GM23338 (cell line): ENCODE results near the gene CEPT1. TPM values are rescaled to one million over a fixed set of nuclear protein-coding genes. Genes with fewer than 3 reads are reported as not detected.

ENCODE experiments used
- ATAC-seq: fragments of 200-7000 bp; cut with Tn5 transposase; 3 replicates; pipeline ENCODE4 v1.9.1; 2020
- DNase-seq: peaks from one replicate; pipeline ENCODE4 v3.0.0-alpha.2; 2015; ENCODE audit warnings: low spot score
- H2AFZ ChIP-seq: fragments of 200-600 bp; sonication (generic); 2 replicates; pipeline ENCODE4 v1.8.0; 2016; ENCODE audit warnings: antibody characterized with exemption, mild to moderate bottlenecking, moderate library complexity
- H3F3A ChIP-seq: fragments of 200-600 bp; sonication (generic); replicated peaks from 2 replicates; pipeline ENCODE4 v1.8.0; 2017; ENCODE audit warnings: antibody characterized with exemption, mixed run types, low read depth
- H3K27ac ChIP-seq: fragments of 200-600 bp; sonication (generic); 2 replicates; pipeline ENCODE4 v1.6.1; 2016; ENCODE audit warnings: low read depth
- H3K27me3 ChIP-seq: fragments of 200-600 bp; sonication (generic); 2 replicates; pipeline ENCODE4 v1.8.0; 2016; ENCODE audit warnings: mild to moderate bottlenecking, mixed run types, moderate library complexity; ENCODE audit not compliant: insufficient read depth
- H3K36me3 ChIP-seq: fragments of 200-600 bp; sonication (generic); 2 replicates; pipeline ENCODE4 v1.8.0; 2016; ENCODE audit warnings: mild to moderate bottlenecking; ENCODE audit not compliant: insufficient read depth
- H3K4me1 ChIP-seq: fragments of 200-600 bp; sonication (generic); 2 replicates; pipeline ENCODE4 v1.8.0; 2016; ENCODE audit warnings: mild to moderate bottlenecking, moderate library complexity; ENCODE audit not compliant: insufficient read depth
- H3K4me2 ChIP-seq: fragments of 200-600 bp; sonication (generic); 2 replicates; pipeline ENCODE4 v1.7.1; 2017; ENCODE audit warnings: mixed run types
- H3K4me3 ChIP-seq: fragments of 200-600 bp; sonication (generic); 2 replicates; pipeline ENCODE4 v1.6.1; 2016; ENCODE audit warnings: mixed run types
- H3K79me2 ChIP-seq: fragments of 200-600 bp; sonication (generic); replicated peaks from 2 replicates; pipeline ENCODE4 v1.8.0; 2017; ENCODE audit warnings: mild to moderate bottlenecking; ENCODE audit not compliant: insufficient read depth
- H3K9me2 ChIP-seq: fragments of 200-600 bp; sonication (generic); 2 replicates; pipeline ENCODE4 v1.8.0; 2017; ENCODE audit not compliant: insufficient read depth
- H4K20me1 ChIP-seq: fragments of 200-600 bp; sonication (generic); replicated peaks from 2 replicates; pipeline ENCODE4 v1.8.0; 2017; ENCODE audit warnings: mild to moderate bottlenecking; ENCODE audit not compliant: insufficient read depth
- H3K27ac Mint-ChIP-seq: 2 replicates; pipeline ENCODE4 v1.8.0; 2020; ENCODE audit warnings: inconsistent platforms, mild to moderate bottlenecking, moderate library complexity, mixed read lengths
- H3K27me3 Mint-ChIP-seq: 3 replicates; pipeline ENCODE4 v1.8.0; 2022; ENCODE audit warnings: low read depth, mild to moderate bottlenecking, moderate library complexity, mixed read lengths, inconsistent platforms; ENCODE audit not compliant: insufficient read depth, poor library complexity
- H3K36me3 Mint-ChIP-seq: 3 replicates; pipeline ENCODE4 v1.8.0; 2021; ENCODE audit warnings: low read depth, mild to moderate bottlenecking, inconsistent platforms, moderate library complexity, mixed read lengths
- H3K4me1 Mint-ChIP-seq: 3 replicates; pipeline ENCODE4 v1.8.0; 2020; ENCODE audit warnings: mild to moderate bottlenecking, inconsistent platforms, mixed read lengths
- H3K4me3 Mint-ChIP-seq: 3 replicates; pipeline ENCODE4 v1.8.0; 2021; ENCODE audit warnings: moderate library complexity, mild to moderate bottlenecking, inconsistent platforms, mixed read lengths
- H3K9me3 Mint-ChIP-seq: 3 replicates; pipeline ENCODE4 v1.8.0; 2020; ENCODE audit warnings: moderate library complexity, mild to moderate bottlenecking, inconsistent platforms, mixed read lengths
- CREB1 ChIP-seq: fragments of 250-450 bp; sonication (Bioruptor Pico); IDR thresholded peaks from 2 replicates; pipeline ENCODE4 v1.5.0; 2020; ENCODE audit warnings: low read depth, mild to moderate bottlenecking, moderate library complexity
- EZH2 ChIP-seq: fragments of 200-600 bp; sonication (generic); IDR thresholded peaks from one replicate; pipeline ENCODE4 v1.8.0; 2017; ENCODE audit warnings: antibody characterized with exemption, mild to moderate bottlenecking, low read depth; ENCODE audit not compliant: unreplicated experiment
- EZH2phosphoT487 ChIP-seq: fragments of 200-600 bp; sonication (generic); IDR thresholded peaks from one replicate; pipeline ENCODE4 v1.8.1; 2018; ENCODE audit warnings: antibody characterized with exemption; ENCODE audit not compliant: unreplicated experiment
- JUNB ChIP-seq: IDR thresholded peaks from one replicate; pipeline ENCODE4 v1.6.1; 2016; ENCODE audit warnings: antibody characterized with exemption; ENCODE audit not compliant: unreplicated experiment
- NANOG ChIP-seq: IDR thresholded peaks from 2 replicates; pipeline ENCODE4 v1.6.1; 2016; ENCODE audit warnings: antibody characterized with exemption, borderline replicate concordance
- POLR2AphosphoS5 ChIP-seq: IDR thresholded peaks from 2 replicates; pipeline ENCODE4 v1.6.1; 2016; ENCODE audit warnings: antibody characterized with exemption, low read depth
- REST ChIP-seq: IDR thresholded peaks from one replicate; pipeline ENCODE4 v1.6.1; 2018; ENCODE audit warnings: antibody characterized with exemption; ENCODE audit not compliant: unreplicated experiment
- STAT1 ChIP-seq: IDR thresholded peaks from one replicate; pipeline ENCODE4 v1.6.1; 2016; ENCODE audit warnings: antibody characterized with exemption; ENCODE audit not compliant: unreplicated experiment
- ZNF114 ChIP-seq: fragments of 250-450 bp; sonication (Bioruptor Pico); IDR thresholded peaks from 2 replicates; pipeline ENCODE4 v1.5.0; 2020; ENCODE audit warnings: mild to moderate bottlenecking, moderate library complexity
- ZNF331 ChIP-seq: fragments of 250-450 bp; sonication (Bioruptor Pico); IDR thresholded peaks from 2 replicates; pipeline ENCODE4 v1.5.0; 2020; ENCODE audit warnings: low read depth, mild to moderate bottlenecking, moderate library complexity
- ZNF462 ChIP-seq: fragments of 250-450 bp; sonication (Bioruptor Pico); IDR thresholded peaks from 2 replicates; pipeline ENCODE4 v1.5.0; 2020; ENCODE audit warnings: mild to moderate bottlenecking, moderate library complexity
- polyA plus RNA-seq: library from polyadenylated mRNA; unstranded; fragments of >200 nt; fragmentation: Nextera tagmentation; extraction: Ambion mirVana; gene quantifications from 2 replicates; pipeline ENCODE4 v1.2.1, GENCODE V29; 2016
- total RNA-seq: library from RNA; depleted of rRNA; stranded (reverse); fragments of >200 nt; shearing (Covaris generic); gene quantifications from 2 replicates; pipeline ENCODE4 v1.2.3, GENCODE V29; 2014
- TF ChIP-seq, protein P1 (sequence below), 2 experiments: fragments of 200-600 bp in 1 of 2; sonication (generic) in 1 of 2; conservative IDR thresholded peaks; 2 replicates each; pipeline versions ENCODE4 v1.5.1 to v1.6.1; 2016 to 2017; ENCODE audit warnings: antibody characterized with exemption in 2 of 2, low read depth in 2 of 2, mild to moderate bottlenecking in 2 of 2, moderate library complexity in 1 of 2
- TF ChIP-seq, protein P2 (sequence below): IDR thresholded peaks from 2 replicates; pipeline ENCODE4 v1.6.1; 2016; ENCODE audit warnings: antibody characterized with exemption

CEPT1 gene
- total and polyA plus RNA-seq, 2 experiments from 2014 or later, result 17.3 to 39.5 TPM

DNA sequence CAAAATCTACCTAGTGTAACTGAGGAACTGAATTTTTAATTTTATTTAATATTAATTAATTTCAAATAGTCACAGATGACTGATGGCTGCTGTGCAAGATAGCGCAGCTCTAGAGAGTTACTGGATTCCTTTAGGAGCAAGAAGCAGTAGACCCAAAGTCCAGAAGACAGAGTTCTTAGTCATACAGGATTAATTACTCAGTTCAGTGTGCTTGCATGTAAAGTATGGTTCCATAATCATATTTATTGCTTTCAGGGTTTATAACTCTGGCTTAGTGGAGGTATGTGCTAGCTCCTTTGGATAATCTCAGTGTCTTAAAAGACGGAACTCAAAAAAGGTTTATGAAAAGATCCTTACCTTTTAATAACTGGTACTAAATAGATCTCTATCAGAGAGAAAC lies 17.4 kb downstream of the CEPT1 start:
- H3F3A ChIP-seq, result no peaks in the 10 kb centered on the region
- no peak overlapping the region for H3K4me3 ChIP-seq
- peaks cover 14% of the 10 kb centered on the region; the same call in 1 of the 2 replicates for H4K20me1 ChIP-seq
- H3K4me3 Mint-ChIP-seq, result no peak overlapping the region
- ATAC-seq (no peak), DNase-seq (no peak)
- TF ChIP-seq, protein P1, sequence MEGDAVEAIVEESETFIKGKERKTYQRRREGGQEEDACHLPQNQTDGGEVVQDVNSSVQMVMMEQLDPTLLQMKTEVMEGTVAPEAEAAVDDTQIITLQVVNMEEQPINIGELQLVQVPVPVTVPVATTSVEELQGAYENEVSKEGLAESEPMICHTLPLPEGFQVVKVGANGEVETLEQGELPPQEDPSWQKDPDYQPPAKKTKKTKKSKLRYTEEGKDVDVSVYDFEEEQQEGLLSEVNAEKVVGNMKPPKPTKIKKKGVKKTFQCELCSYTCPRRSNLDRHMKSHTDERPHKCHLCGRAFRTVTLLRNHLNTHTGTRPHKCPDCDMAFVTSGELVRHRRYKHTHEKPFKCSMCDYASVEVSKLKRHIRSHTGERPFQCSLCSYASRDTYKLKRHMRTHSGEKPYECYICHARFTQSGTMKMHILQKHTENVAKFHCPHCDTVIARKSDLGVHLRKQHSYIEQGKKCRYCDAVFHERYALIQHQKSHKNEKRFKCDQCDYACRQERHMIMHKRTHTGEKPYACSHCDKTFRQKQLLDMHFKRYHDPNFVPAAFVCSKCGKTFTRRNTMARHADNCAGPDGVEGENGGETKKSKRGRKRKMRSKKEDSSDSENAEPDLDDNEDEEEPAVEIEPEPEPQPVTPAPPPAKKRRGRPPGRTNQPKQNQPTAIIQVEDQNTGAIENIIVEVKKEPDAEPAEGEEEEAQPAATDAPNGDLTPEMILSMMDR (conservative IDR thresholded peaks at IDR 0.05; ENCODE audit: low read depth in 2 of 2), result no peak
- TF ChIP-seq JUNB (no peak), EZH2 (no peak), ZNF331 (CRISPR knock-in tag) (no peak), STAT1 (no peak), CREB1 (CRISPR knock-in tag) (no peak), EZH2phosphoT487 (no peak), POLR2AphosphoS5 (no peak), ZNF462 (CRISPR knock-in tag) (no peak), REST (no peak), NANOG (no peak), ZNF114 (CRISPR knock-in tag) (no peak)
- TF ChIP-seq, protein P2, sequence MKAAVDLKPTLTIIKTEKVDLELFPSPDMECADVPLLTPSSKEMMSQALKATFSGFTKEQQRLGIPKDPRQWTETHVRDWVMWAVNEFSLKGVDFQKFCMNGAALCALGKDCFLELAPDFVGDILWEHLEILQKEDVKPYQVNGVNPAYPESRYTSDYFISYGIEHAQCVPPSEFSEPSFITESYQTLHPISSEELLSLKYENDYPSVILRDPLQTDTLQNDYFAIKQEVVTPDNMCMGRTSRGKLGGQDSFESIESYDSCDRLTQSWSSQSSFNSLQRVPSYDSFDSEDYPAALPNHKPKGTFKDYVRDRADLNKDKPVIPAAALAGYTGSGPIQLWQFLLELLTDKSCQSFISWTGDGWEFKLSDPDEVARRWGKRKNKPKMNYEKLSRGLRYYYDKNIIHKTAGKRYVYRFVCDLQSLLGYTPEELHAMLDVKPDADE, result no peak
- no peaks in the 10 kb centered on the region for H3K9me2 ChIP-seq
- H2AFZ ChIP-seq, result no peak overlapping the region
- no peak overlapping the region for H3K27ac Mint-ChIP-seq
- H3K4me2 ChIP-seq, result no peak overlapping the region
- H3K36me3 ChIP-seq, result peaks cover 9% of the 10 kb centered on the region; the same call in 1 of the 2 replicates
- H3K27ac ChIP-seq, result no peak overlapping the region
- no peaks in the 10 kb centered on the region for H3K4me1 ChIP-seq
- no peaks in the 10 kb centered on the region for H3K9me3 Mint-ChIP-seq
- H3K36me3 Mint-ChIP-seq, result peaks cover 19% of the 10 kb centered on the region
- peaks cover 53% of the 10 kb centered on the region for H3K79me2 ChIP-seq
- no peaks in the 10 kb centered on the region for H3K4me1 Mint-ChIP-seq
- peaks cover 2% of the 10 kb centered on the region for H3K27me3 Mint-ChIP-seq
- no peaks in the 10 kb centered on the region for H3K27me3 ChIP-seq
